ENCODE data around the gene COPA. TPM values are rescaled to one million over a fixed set of nuclear protein-coding genes. Genes with fewer than 3 reads are reported as not detected.

COPA gene
- total and polyA plus RNA-seq, 4 experiments from 2014 or later: 115 to 150 (median 130) TPM

- intact Hi-C loops (cut with micrococcal nuclease): no loop called here
Observed at GRCh38 chr1:160245434-160245833, 97.6 kb downstream of the COPA start.

GRCh38 chr1:160244209-160244608 is 98.8 kb downstream of the COPA start:
- no peaks in the 10 kb centered on the region for H3K9me3 ChIP-seq (ENCODE audit: control insufficient read depth in 1 of 2, low read length in 2 of 2)
- H3K36me3 Mint-ChIP-seq: peaks cover 38 to 48% of the 10 kb centered on the region in 2 donors
- no peaks in the 10 kb centered on the region for H3K27me3 ChIP-seq (ENCODE audit: insufficient read depth, low read length)
- H3K4me3 ChIP-seq (ENCODE audit: low read length in 2 of 2): no peak overlapping the region
- ChIA-PET CTCF (ENCODE audit: partially characterized antibody) (interaction anchor here (1.1 to 3.4 kb wide), 6 partner anchors 8 to 51 kb away, joined by 3 to 23 read pairs (median 4); no protein-coding TSS in a partner anchor), POLR2A (ENCODE audit: partially characterized antibody) (interaction anchor here (0.6 to 1.1 kb wide), 2 partner anchors 18 to 446 kb away, joined by 3 to 4 read pairs; partner anchors contain the start of gene DCAF8)
- H3K27ac Mint-ChIP-seq: peak overlapping the region in 4 of 7 donors; percentile 9 to 70 (median 38)
- DNase-seq: no peak
- H3K27me3 Mint-ChIP-seq: no peaks in the 10 kb centered on the region
- H3K4me1 ChIP-seq (ENCODE audit: insufficient read depth, low read length): no peaks in the 10 kb centered on the region
- intact Hi-C loops (cut with micrococcal nuclease): no loop called here
- H3K4me1 Mint-ChIP-seq: peaks cover 10 to 27% (median 15%) of the 10 kb centered on the region in 4 donors
- H3K36me3 ChIP-seq (ENCODE audit: insufficient read depth, low read length): peaks cover 18% of the 10 kb centered on the region
- no peaks in the 10 kb centered on the region for H3K9me3 Mint-ChIP-seq
- H3K27ac ChIP-seq (ENCODE audit: low read depth, low read length): no peak overlapping the region
- no peak overlapping the region for H3K4me3 Mint-ChIP-seq

More at GRCh38 chr1:160245434-160245833, 97.6 kb downstream of the COPA start:
- Histone ChIP-seq H3K9me3 (ENCODE audit: control insufficient read depth in 1 of 2, low read length in 2 of 2) (no peaks in the 10 kb centered on the region), H3K4me1 (ENCODE audit: insufficient read depth, low read length) (no peaks in the 10 kb centered on the region), H3K4me3 (ENCODE audit: low read length in 2 of 2) (no peak overlapping the region), H3K36me3 (ENCODE audit: insufficient read depth, low read length) (peaks cover 8% of the 10 kb centered on the region), H3K27ac (ENCODE audit: low read depth, low read length) (no peak overlapping the region), H3K27me3 (ENCODE audit: insufficient read depth, low read length) (no peaks in the 10 kb centered on the region)
- peaks cover 27 to 40% of the 10 kb centered on the region in 2 donors for H3K36me3 Mint-ChIP-seq
- H3K4me1 Mint-ChIP-seq: peaks cover 12 to 27% (median 14%) of the 10 kb centered on the region in 4 donors
- H3K27ac Mint-ChIP-seq: peak overlapping the region in 4 of 7 donors; percentile 1 to 84 (median 66)
- no peaks in the 10 kb centered on the region for H3K27me3 Mint-ChIP-seq
- no peak for DNase-seq
- CTCF ChIA-PET (ENCODE audit: partially characterized antibody): interaction anchor here (1.0 to 1.5 kb wide), 4 partner anchors 17 to 144 kb away, joined by 3 to 5 read pairs (median 3); no protein-coding TSS in a partner anchor
- no peaks in the 10 kb centered on the region for H3K9me3 Mint-ChIP-seq
- POLR2A ChIA-PET (ENCODE audit: partially characterized antibody): interaction anchor here (1.3 kb wide), 1 partner anchor 17 kb away, joined by 5 read pairs; the partner anchor contains the start of gene DCAF8
- no peak overlapping the region for H3K4me3 Mint-ChIP-seq

GRCh38 chr1:160243767-160244166 is 99.3 kb downstream of the COPA start:
- H3K36me3 ChIP-seq (ENCODE audit: insufficient read depth, low read length): peaks cover 22% of the 10 kb centered on the region
- Mint-ChIP-seq H3K9me3 (no peaks in the 10 kb centered on the region), H3K4me1 (peaks cover 10 to 27% (median 15%) of the 10 kb centered on the region in 4 donors), H3K27ac (peak overlapping the region in 5 of 7 donors; percentile 6 to 70 (median 25)), H3K4me3 (no peak overlapping the region), H3K36me3 (peaks cover 42 to 53% of the 10 kb centered on the region in 2 donors), H3K27me3 (no peaks in the 10 kb centered on the region)
- H3K27me3 ChIP-seq (ENCODE audit: insufficient read depth, low read length): no peaks in the 10 kb centered on the region
- intact Hi-C loops (cut with micrococcal nuclease): no loop called here
- ChIA-PET CTCF (ENCODE audit: partially characterized antibody) (interaction anchor here (1.2 to 3.4 kb wide), 4 partner anchors 8 to 50 kb away, joined by 3 to 23 read pairs (median 6); no protein-coding TSS in a partner anchor), POLR2A (ENCODE audit: partially characterized antibody) (interaction anchor here (0.6 to 1.8 kb wide), 3 partner anchors 18 to 445 kb away, joined by 3 to 6 read pairs (median 4); partner anchors contain the start of genes DCAF8 and PEX19)
- no peak for DNase-seq
- no peak overlapping the region for H3K27ac ChIP-seq (ENCODE audit: low read depth, low read length)
- no peak overlapping the region for H3K4me3 ChIP-seq (ENCODE audit: low read length in 2 of 2)
- no peaks in the 10 kb centered on the region for H3K9me3 ChIP-seq (ENCODE audit: control insufficient read depth in 1 of 2, low read length in 2 of 2)
- no peaks in the 10 kb centered on the region for H3K4me1 ChIP-seq (ENCODE audit: insufficient read depth, low read length)

- intact Hi-C loops (cut with micrococcal nuclease): no loop called here
- CTCF ChIA-PET (ENCODE audit: partially characterized antibody): interaction anchor here (2.8 to 3.2 kb wide), 3 partner anchors 12 to 52 kb away, joined by 9 to 19 read pairs (median 16); no protein-coding TSS in a partner anchor
- POLR2A ChIA-PET (ENCODE audit: partially characterized antibody): interaction anchor here (0.9 kb wide), 1 partner anchor 31 kb away, joined by 4 read pairs; no protein-coding TSS in a partner anchor
- no peaks in the 10 kb centered on the region for H3K4me1 ChIP-seq (ENCODE audit: insufficient read depth, low read length)
- Mint-ChIP-seq H3K9me3 (no peaks in the 10 kb centered on the region), H3K27ac (peak overlapping the region in 3 of 7 donors; percentile 23 to 29 (median 25)), H3K27me3 (no peaks in the 10 kb centered on the region), H3K4me1 (peaks cover under 1 to 10% (median 6%) of the 10 kb centered on the region in 4 donors), H3K4me3 (peak overlapping the region in 1 of 8 donors; percentile 21), H3K36me3 (peaks cover 57 to 74% of the 10 kb centered on the region in 2 donors)
- H3K9me3 ChIP-seq (ENCODE audit: control insufficient read depth in 1 of 2, low read length in 2 of 2): no peaks in the 10 kb centered on the region
- H3K4me3 ChIP-seq (ENCODE audit: low read length in 2 of 2): no peak overlapping the region
- no peaks in the 10 kb centered on the region for H3K27me3 ChIP-seq (ENCODE audit: insufficient read depth, low read length)
- peaks cover 53% of the 10 kb centered on the region for H3K36me3 ChIP-seq (ENCODE audit: insufficient read depth, low read length)
- no peak overlapping the region for H3K27ac ChIP-seq (ENCODE audit: low read depth, low read length)
- DNase-seq: no peak
Observed at GRCh38 chr1:160239582-160240299, 103.3 kb downstream of the COPA start.

Other genes starting within 250 kb of the COPA start
- gene IGSF8, start 244.6 kb downstream of the COPA start, total RNA-seq: 10 to 100 TPM; 48.8 to 51.2 TPM
- gene IGSF8, start 244.6 kb downstream of the COPA start, polyA plus RNA-seq: 10 to 100 TPM; 36.8 to 46.9 TPM
- gene ATP1A2, start 227.5 kb downstream of the COPA start, total RNA-seq: not detected
- gene ATP1A2, start 227.5 kb downstream of the COPA start, polyA plus RNA-seq: not detected
- not detected for gene ATP1A4, start 191.6 kb downstream of the COPA start, total RNA-seq
- not detected for gene ATP1A4, start 191.6 kb downstream of the COPA start, polyA plus RNA-seq
- not detected for gene CASQ1, start 152.7 kb downstream of the COPA start, total RNA-seq
- gene CASQ1, start 152.7 kb downstream of the COPA start, polyA plus RNA-seq: not detected
- gene PEA15, start 137.9 kb downstream of the COPA start, total RNA-seq: 10 to 100 TPM; 23.1 to 25.1 TPM
- gene PEA15, start 137.9 kb downstream of the COPA start, polyA plus RNA-seq: 10 to 100 TPM in 1 of 2 donors, 1 to 10 TPM in 1; 7.6 to 10.0 TPM
- gene DCAF8, start 80.7 kb downstream of the COPA start, total RNA-seq: 100 to 1,000 TPM; 211 to 223 TPM
- 10 to 100 TPM; 57.5 to 67.8 TPM for gene DCAF8, start 80.7 kb downstream of the COPA start, polyA plus RNA-seq
- gene PEX19, start 58.1 kb downstream of the COPA start, total RNA-seq: 10 to 100 TPM; 53.5 to 60.6 TPM
- 10 to 100 TPM; 41.2 to 84.0 TPM for gene PEX19, start 58.1 kb downstream of the COPA start, polyA plus RNA-seq
- 10 to 100 TPM; 62.2 to 68.0 TPM for gene NCSTN, start 133 bp upstream of the COPA start, total RNA-seq
- 10 to 100 TPM; 68.1 to 93.1 TPM for gene NCSTN, start 133 bp upstream of the COPA start, polyA plus RNA-seq
- under 1 TPM; 0.41 to 0.42 TPM for gene NHLH1, start 23.8 kb upstream of the COPA start, total RNA-seq
- gene NHLH1, start 23.8 kb upstream of the COPA start, polyA plus RNA-seq: not detected
- not detected for gene VANGL2, start 57.3 kb upstream of the COPA start, total RNA-seq
- gene VANGL2, start 57.3 kb upstream of the COPA start, polyA plus RNA-seq: not detected
- 10 to 100 TPM; 56.4 to 59.1 TPM for gene SLAMF6, start 180.0 kb upstream of the COPA start, total RNA-seq
- 100 to 1,000 TPM in 1 of 2 donors, 10 to 100 TPM in 1; 96.8 to 105 TPM for gene SLAMF6, start 180.0 kb upstream of the COPA start, polyA plus RNA-seq
- gene CD84, start 236.2 kb upstream of the COPA start, total RNA-seq: 10 to 100 TPM; 97.5 to 98.9 TPM
- gene CD84, start 236.2 kb upstream of the COPA start, polyA plus RNA-seq: 10 to 100 TPM; 15.9 to 33.6 TPM

All from CD4-positive, alpha-beta memory T cell (primary cell).